HG02852 (cell line): ENCODE data around the gene VAV2.
"Not testable (repeated sequence)": the region's sequence is repeated elsewhere in the genome, so short reads cannot be mapped to it uniquely, and the experiment has no call there.

Source experiments
- ATAC-seq: cut with Tn5 transposase; IDR thresholded peaks from one replicate; pipeline ENCODE4 v1.9.1; 2021; ENCODE audit warnings: mild to moderate bottlenecking, moderate library complexity; ENCODE audit not compliant: unreplicated experiment

The VAV2 gene

DNA sequence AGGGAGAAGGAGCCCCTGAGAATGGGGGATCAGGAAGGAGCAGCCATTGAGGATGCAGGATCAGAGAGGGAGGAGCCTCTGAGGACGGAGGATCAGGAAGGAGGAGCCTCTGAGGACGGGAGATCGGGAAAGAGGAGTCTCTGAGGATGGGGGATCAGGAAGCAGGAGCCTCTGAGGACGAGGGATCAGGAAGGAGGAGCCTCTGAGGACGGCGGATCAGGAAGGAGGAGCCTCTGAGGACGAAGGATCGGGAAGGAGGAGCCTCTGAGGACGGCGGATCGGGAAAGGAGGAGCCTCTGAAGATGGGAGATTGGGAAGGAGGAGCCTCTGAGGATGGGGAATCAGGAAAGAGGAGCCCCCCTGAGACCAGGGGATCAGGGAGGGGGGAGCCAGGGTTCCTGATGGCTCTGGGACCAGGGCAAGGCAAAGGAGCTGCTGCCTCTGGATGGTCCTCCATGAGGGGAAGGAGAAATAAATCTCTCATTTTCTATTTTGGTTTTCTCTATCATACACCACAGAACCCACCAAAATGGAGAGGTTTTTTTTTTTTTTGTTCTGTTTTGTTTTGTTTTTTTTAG, 231.3 kb downstream of the VAV2 start:
- ATAC-seq, result no peak

DNA sequence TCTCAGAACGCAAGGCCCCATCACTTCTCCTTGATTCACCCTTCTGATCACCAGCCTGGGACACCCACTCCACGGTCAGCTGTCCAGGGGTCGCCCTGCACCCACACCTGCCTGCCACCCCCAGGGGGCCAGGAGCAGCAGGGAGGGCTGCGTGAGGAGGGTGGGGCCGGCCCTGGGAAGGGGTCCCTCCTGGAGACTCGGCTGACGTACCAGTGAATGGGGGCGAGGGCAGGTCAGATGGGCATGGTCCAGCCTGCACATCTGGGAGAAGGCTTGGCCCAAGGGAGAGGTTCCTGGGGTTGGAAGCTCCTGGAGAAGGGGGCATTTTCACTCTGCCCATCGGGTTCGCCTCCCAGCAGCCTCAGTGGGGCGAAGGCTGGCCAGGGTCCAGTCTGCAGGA, 232.2 kb downstream of the VAV2 start:
- no peak for ATAC-seq

DNA sequence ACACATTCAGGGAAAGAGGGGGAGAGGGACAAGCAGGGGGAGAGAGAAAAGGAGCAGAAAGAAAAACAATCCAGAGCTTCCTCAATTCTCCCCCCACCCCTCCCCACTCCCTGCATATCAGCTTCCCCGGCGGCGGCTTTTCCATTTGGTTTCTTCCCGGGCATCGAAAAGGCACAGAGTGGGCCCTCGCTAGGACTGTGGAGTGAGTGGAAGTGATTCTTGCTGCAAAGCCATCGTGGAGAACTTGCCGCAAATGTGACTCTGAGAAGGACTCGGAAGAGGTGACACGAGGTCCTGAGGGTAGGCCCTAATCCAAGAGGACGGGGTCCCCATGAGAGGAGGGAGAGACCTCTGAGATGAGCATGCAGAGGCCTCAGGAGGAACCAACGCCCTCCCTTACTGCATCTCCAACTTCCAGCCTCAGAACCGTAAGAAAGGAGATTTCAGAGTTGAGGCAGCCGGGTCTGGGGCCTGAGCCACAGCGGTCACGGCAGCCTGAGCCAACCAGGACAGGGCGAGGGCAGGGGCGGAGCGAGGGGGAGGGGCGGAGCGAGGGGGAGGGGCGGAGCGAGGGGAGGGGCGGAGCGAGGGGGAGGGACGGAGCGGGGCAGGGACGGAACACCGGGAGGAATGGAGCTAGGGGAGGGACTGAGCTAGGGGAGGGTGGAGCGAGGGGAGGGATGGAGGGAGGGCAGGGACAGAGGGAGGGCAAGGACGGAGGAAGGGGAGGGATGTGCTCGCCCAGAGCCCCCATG, 232.8 kb downstream of the VAV2 start:
- no peak for ATAC-seq

DNA sequence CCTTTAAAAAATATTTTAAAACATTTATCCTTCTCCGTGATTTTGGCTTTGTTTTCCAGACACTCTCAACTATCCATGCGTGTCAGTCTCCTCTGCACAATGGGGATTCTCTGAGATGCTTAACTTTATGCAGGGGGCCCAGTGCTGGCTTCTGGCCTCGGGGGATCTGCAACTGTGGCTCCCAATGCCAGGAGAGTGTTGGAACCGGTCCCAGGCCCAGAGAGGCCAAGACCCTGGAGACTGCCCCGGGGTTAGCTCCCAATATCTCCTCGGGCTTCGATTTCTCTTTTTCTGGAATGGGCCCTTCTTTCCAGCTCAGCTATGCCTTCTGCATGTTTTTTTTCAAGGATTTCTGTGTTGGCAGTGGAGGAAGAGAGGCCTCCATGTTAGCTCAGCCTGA, 233.9 kb downstream of the VAV2 start:
- no peak for ATAC-seq

DNA sequence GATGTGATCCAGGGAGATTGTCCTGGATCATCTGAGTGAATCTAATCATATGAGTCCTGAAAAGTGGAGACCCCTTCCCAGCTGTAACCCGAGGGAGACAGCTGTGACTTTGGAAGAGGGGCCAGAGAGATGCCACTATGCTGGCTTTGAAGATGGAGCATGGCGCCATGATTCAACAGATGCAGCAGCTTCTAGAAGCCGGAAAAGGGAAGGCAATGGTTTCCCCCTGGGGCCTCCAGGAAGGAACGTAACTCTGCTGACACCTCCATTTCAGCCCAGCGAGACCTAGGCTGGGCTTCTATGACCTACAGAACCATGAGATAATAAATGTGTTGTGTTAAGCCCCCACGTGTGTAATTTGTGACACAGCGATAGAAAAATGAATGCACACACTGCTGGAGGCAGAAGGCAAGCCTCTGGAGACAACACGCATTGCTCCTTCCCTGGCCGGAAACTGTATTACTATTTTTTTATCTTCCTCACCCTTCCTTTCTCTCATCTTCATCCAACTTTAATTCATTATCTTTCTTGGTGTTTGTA, 237.4 kb downstream of the VAV2 start:
- ATAC-seq, result no peak

DNA sequence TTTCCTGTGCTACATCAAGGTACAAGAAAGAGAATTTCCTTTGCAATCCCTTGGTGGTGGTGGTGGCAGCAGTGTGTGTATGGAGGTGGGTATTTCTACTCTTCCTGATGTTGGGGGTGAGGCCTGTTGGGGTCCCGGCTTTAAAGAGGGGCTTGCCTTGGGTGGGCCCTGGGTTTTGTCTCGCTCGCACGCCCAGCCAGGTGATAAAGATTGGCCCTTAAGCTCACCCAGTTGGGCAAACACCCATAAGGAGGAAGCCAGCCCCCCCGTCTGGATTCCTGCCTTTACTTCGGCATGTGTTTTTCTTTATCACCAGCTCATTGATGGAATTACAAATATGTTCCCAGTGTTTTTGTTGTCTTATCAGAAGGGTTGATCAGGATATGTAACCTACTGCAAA, 237.9 kb downstream of the VAV2 start:
- ATAC-seq, result no peak

DNA sequence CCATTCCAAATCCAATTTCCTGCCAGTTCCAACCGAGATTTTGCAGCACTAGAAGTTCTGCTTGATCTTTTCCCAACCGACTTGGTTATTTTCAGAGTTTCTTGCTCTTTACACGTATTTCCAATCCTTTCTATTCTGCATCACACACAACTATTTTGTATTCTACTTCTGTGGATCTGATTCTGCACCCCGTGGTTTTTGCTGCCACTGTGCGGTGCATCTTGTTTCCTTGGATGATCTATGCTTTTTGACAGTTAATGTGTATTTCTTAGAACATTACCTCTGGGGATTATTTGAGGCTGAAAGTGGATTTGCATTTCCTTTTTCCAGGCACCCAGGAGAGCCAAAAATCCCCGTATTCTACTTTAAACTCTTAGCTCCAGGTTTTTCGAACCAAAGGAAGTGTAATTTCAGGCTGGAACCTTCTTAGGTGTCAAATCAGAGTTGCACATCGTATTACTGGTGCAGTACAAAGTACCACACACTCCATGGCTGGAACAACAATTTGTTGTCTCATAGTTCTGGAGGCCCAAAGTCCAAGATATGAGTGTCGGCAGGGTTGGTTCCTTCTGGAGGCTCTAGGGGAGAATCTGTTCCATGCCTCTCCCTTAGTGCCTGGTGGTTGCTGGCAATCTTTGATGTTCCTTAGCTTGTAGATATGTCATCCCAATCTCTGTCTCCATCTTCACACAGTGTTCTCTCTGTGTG, 239.2 kb downstream of the VAV2 start:
- no peak for ATAC-seq

DNA sequence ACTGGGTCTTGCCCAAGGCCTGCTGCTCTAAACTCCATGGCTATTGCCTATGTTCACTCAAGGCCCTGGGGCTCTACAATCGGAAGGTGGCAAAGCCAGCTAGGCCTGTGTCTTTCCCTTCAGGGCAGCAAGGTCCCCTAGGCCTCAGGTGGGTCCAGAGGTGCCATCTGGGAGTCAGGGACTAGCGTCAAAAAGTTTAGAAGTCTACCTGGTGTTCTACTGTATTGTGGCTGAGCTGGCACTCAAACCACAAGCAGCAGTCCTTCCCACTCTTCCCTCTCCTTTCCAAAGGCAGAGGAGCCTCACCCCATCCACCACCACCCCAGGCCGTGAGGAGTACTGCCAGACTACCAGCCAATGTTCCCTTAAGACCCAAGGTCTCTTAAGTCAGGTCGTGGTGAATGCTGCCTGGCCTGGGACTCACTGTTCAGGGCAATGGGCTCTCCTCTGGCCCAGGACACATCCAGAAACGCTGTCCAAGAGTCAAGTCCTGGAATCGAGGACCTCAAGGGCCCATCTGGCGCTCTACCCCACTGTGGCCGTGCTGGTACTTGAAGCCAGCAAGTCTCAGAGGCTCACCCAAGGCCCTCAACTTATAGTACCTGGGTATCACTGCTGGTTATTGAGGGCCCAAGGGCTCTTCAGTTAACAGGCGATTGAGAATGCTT, 241.0 kb downstream of the VAV2 start:
- ATAC-seq, result no peak

DNA sequence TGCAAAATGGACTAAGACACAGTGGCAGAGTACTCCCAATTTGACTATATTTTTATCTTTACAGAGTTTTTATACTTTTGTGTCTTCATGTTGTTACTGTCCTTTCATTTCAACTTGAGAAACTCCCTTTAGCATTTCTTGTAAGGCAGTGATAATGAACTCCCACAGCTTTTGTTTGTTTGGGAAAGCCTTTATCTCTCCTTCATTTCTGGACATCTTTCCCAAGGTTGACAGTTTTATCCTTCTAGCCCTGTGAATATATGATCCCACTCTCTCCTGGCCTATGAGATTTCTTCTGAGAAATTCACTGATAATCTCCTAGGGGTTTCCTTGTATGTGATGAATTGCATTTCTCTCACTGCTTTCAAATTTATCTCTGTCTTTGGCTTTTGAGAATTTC, 244.8 kb downstream of the VAV2 start:
- no peak for ATAC-seq

DNA sequence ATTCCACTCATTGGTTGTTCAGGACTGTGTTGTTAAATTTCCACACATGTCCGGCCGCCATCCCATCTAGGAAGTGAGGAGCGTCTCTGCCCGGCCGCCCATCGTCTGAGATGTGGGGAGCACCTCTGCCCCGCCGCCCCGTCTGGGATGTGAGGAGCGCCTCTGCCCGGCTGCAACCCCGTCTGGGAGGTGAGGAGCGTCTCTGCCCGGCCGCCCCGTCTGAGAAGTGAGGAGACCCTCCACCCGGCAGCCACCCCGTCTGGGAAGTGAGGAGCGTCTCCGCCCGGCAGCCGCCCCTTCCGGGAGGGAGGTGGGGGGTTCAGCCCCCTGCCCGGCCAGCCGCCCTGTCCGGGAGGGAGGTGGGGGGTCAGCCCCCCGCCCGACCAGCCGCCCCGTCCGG, 247.6 kb downstream of the VAV2 start:
- not testable (repeated sequence) for ATAC-seq

DNA sequence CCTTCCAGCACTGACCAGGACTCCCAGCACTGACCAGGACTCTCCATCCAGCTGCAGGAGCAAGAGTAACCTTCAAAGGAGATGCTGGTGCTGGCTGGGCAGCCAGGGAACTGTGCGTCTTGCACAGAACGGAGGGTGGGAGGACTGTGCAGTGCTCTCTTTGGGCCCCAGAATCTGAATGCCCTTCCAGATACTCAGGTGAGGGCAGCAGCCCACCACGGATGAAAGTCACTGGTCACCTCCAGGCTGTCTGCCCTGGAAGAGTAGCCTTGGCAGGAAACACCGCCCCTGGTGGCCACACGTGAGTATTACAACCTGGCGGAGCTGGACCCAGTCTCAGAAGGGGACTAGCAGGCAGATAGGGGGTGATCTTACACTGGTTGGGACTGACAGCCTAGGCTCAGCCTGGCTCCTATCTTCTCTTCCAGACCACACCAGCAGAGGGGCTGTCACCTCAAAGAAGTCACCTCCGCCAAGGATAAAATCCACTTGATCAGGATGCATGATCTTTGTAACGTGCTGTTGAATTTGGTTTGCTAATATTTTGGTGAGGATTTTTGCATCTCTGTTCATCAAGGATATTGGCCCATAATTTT, 249.2 kb downstream of the VAV2 start:
- ATAC-seq, result no peak

DNA sequence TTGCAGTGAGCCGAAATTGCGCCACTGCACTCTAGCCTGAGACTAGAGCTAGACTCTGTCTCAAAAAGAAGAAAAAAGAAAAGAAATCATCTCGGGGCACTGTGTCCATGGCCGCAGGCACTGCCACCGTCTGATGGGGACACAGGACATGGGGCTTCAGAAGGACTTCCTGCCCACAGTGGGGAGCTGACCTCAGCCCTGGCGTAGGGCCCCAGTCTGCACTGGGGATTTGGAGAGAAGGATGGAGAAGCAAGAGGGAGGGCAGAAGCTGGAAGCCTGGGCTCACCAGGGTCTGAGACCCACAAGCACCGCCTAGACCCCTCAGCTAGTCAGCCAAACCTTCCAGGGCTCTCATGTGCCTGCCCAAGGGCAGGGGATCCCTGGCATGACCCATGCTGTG, 249.9 kb downstream of the VAV2 start:
- no peak for ATAC-seq

DNA sequence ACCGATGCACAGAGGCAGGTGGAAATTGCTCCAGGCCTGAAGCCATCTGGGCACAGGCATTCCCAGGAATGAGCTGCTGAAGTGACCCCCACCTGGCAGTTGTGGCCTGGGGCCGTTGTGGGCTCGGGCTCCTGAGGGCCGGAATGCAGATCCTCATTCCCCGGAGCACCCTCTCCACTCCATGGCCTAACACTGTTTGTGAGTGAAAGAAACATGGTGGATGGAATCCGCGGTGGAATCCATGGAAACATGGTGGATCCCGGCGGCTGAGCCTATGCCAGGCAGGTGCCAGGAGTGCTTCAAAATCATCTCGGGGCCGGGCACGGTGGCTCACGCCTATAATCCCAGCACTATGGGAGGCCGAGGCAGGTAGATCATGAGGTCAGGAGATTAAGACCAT, 250.4 kb downstream of the VAV2 start:
- ATAC-seq, result no peak

DNA sequence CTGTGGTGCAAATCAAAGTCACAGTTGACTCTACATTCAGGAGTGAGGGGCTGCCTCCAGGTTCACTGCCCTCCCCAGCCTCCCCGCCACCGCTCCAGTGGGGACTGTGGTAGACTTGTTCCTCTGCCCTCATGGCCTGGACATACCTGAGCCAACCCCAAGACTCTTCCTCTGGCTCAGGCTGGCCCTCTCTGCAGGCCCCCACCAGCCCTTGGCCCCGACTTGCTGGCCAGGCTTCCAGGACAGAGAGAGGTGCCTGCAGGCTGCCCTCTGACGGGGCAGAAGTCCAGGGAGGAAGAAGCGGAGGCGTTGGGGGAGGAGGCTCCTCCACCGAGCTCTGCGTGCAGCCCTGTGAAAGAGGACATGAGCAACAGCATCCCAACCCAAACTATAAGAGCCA, 251.2 kb downstream of the VAV2 start:
- no peak for ATAC-seq

DNA sequence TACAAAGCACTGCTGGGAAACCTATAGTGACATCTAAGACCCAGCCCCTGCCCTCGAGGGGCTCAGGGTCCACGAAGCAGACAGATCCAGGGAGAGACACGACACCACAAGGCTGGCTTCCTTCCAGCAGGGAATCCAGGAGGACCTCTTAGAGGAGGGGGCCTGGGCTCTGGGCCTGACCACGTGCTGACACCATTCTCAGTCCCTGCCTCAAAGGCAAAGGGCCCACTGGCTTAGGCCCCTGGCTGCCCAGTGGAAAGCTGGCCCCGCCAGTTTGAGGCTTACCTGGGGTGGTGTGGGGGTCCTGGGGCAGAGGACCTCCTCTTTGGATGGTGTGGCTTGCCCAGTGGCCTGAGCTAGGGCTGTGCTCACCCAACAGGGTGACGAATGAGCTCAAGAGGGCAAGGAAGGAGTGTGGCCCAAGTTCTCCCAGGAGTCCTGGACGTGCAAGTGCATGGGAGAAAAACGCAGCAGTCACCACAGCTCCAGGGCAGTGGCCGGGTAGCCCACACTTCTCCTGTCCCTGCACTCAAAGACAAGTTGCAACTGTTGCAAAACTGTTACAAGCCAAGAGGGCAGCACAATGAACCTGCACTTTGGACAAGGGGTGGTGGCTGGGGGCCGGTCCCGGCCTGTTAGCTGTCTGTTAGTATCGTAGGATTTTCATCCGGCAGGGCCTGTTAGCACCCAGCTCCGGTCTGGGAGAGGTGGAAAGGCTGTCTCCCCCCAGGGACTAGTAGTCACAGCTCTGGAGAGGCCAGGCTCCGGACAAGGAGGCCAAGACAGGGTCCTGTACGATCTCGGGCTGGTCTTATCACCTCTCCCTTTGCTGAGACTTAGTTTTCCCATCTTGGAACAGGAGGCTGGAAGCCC, 252.5 kb downstream of the VAV2 start:
- no peak for ATAC-seq

DNA sequence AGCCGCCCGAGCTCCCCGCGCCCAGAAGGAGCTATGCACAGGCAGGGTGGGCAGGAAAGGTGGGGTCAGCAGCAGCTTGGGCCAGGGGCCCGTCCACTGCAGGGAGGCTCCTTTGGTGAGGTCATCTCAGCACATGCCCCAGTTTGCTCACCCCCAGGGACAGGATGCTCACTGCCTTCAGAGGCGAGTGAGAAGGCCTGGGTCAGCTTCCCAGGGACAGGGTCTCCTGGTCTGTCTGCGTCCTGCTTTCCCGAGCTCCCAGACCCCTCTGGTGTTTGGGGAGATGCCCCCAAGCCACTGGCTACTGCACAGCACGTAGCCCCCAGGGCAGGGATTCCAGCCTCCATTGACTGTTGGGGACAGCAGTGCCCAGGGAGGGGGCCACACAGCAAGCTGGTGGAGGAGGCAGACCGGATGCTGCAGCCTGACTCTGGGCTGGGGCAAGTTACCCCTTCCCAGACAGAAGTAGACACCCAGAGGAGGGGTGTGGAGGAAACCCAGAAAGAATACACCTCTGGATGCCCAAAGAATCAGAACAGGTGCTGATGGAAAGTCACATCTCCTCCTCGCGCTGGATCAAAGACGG, 253.4 kb downstream of the VAV2 start:
- ATAC-seq, result no peak

DNA sequence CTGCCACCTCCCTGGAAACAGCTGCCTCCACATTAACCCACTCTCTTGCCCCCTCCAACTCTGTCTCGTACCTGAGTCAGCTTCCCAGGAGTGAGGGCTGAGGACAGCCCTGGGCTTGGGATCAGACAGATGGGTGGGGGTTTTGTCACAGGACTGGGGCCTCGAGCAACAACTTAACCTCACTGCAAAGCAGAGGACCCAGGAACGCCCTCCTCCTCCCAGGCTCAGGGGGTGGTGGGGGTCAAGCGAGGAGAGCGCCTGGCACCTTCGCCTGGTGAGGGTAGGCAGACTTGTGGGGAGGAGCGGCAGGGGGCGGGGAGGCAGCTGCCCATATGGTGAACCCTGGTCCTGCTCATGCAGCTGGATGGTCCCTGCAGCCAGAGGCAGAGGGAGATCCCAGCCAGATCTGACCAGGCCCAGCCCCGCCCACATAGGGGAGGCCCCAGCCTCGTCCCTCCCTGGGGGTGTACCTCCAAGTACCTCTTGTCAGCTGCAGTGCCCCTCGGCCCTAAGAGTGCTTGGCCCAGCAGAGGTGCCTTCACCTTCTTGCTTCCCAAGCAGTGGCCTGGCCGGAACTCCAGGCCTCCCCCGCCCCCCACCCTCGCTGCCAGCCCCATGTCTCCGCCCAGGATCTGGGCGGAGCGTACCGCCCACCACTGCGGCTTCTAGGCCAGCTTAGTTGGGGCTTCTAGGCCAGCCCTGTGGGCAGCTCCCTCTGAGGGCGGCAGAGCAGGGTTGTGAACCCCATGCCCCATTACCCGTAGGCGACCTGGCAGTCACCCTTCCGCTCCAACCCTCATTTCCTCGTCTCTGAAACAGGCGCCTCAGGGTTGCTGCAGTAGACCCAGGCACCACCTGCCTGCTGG, 254.1 kb downstream of the VAV2 start, which contains the start of gene SARDH:
SARDH (minus strand) TSS at position 579 of the 866 bp plus-strand sequence. CDS start 4,179 bp downstream, outside the sequence.
- no peak for ATAC-seq

DNA sequence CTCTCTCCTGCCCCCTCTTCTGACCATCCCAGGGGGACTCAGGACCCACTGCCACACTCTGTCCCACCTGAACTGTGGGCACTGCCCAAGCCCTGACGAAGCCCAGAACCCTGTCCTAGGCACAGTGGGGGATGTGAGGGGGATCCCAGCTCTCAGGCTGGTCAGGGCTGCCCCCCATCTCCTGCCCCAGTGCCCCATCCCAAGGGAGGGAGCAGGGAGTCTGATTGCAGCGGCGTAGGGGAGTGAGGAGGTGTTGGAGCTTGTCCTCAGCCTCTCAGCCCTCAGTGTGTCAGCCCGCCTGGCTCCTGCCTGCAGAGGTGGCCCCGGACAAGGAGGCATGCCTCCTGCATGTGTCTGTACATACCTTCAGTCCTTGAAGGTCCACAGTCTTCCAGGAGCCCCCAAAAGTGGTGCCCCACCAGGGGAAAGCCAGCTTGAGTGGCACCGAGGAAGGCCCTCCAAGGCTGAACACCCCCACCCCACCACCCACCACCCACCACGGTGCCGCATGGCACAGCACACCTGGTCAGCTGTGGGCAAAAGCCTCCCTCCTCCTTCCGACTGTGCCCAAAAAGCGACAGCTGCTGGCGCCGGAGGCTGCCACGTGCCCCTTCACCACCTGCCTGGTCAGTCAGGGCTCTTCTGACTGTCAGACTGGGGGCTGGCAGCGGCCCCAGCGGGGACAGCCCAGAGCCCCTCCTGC, 254.9 kb downstream of the VAV2 start:
- no peak for ATAC-seq
